Activated T-helper 1 cell treated with anti-CD3 and anti-CD28 coated beads, Interleukin-12 subunit alpha, Interleukin-12 subunit beta, Interleukin-2, Interleukin-4 antibody, amounts not matched to agents 30 ng/mL and 10 ng/mL and 1 ng/mL, durations not matched to agents 14 hours and 24 hours and 36 hours (primary cell): Measurements from ENCODE around the gene SNAI3. TPM values are rescaled to one million over a fixed set of nuclear protein-coding genes. Genes with fewer than 3 reads are reported as not detected.

Source experiments
- DNase-seq: peaks from one replicate; pipeline ENCODE4 v3.0.0; 2021; ENCODE audit warnings: low spot score
- H3K27ac Mint-ChIP-seq: one replicate; pipeline ENCODE4 v1.8.0; 2021; ENCODE audit warnings: mild to moderate bottlenecking, mixed read lengths
- H3K27me3 Mint-ChIP-seq: one replicate; pipeline ENCODE4 v1.8.0; 2022; ENCODE audit warnings: mild to moderate bottlenecking, moderate library complexity, mixed read lengths; ENCODE audit not compliant: insufficient read depth
- H3K36me3 Mint-ChIP-seq: one replicate; pipeline ENCODE4 v1.8.0; 2021; ENCODE audit warnings: low read depth, mixed read lengths
- H3K4me1 Mint-ChIP-seq: one replicate; pipeline ENCODE4 v1.8.0; 2021; ENCODE audit warnings: low read depth, mixed read lengths
- H3K4me3 Mint-ChIP-seq: one replicate; pipeline ENCODE4 v1.8.0; 2021; ENCODE audit warnings: mild to moderate bottlenecking, moderate library complexity, mixed read lengths
- H3K9me3 Mint-ChIP-seq: one replicate; pipeline ENCODE4 v1.8.0; 2021; ENCODE audit warnings: mixed read lengths
- intact Hi-C: fragments of 100-400 bp; cut with micrococcal nuclease; formaldehyde crosslinking; loops from one replicate; pipeline ENCODE4 v1.15.1; 2024
- total RNA-seq: library from RNA; stranded (reverse); gene quantifications from 2 replicates; pipeline ENCODE4 v1.2.3, GENCODE V29; 2022

The SNAI3 gene
- total RNA-seq, 1 donor from 2014 or later: 2.4 TPM

DNA sequence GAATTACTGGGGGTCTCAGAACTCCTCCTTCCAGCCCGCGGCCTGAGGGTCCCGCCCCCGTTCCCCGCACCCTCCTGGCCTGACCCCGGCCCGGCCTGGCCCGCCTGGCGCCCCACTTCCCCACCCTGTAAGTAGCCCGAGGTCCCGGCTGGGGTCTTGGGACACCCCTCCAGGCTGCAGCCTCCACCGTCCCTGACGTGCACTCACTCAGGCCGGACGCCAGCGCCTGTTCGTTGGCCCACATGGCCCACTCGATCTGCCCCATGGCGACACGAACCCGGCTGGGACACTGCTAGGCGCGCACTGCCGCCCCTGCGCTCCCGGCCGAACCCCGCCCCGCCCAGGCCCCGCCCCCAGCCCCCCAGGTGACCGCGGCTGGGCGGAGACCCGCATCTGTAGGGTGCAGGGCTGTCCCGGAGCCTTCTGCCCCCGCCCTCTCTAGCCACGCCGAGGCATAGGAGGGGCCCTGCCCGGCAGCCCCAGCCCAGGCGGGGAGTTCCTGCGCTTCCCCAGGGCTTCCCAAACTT is 35.5 kb downstream of the SNAI3 start, which contains the start of gene CYBA:
CYBA (minus strand) TSS at position 305 of the 527 bp plus-strand sequence; CDS start at position 265, 40 bp downstream.
- Mint-ChIP-seq H3K36me3 (peaks cover 16% of the 10 kb centered on the region), H3K27me3 (no peaks in the 10 kb centered on the region), H3K9me3 (no peaks in the 10 kb centered on the region), H3K4me1 (peaks cover 13% of the 10 kb centered on the region), H3K4me3 (peak within 1 kb of the TSS; percentile 88), H3K27ac (peak within 1 kb of the TSS; percentile 96)
- peak; percentile 88 for DNase-seq
- intact Hi-C loops: loop anchor here (1.0 to 2.0 kb wide), 7 partner anchors 12 to 199 kb away; partner anchors contain the start of genes CTU2, MVD, RNF166 and SNAI3

DNA sequence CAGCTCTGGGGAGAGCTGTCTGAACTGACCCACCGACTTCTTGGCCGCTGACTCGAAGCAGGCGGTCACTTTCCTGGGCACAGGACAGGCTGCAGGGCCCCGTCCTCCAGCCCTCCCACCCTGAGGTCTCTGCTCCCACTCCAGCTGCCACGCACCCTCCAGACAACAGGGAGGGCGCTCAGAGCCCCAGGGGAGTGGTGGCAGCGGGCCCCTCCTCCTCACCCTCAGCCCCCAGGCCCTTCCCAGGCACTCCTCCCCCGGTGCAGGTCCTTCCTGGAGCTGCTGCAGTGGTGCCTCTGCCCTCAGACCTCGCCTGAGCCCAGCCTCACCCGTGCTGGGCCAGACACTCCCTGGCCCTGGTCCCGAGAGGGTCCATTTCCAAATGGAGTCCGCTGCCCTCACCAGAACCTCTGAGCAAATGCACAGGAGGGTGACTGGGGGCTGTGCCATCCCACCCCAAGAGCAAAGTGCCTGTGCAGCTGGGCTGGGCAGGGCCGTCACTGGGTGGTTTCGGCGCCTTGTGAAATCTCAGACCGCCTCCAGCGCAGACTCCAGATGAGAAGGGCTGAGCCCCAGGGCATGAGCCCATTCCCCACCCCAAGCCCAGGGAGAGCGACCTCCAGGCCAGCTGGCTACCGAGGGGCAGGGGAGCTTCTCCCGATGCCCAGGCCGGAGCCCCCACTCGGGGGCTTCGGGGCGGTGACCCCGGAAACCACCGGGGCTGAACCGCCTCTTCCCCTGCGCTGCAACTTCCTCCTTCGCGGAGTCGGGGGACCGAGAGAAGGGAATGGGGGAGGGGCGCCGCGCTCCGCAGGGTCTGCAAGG is 36.2 kb downstream of the SNAI3 start:
- peaks cover 13% of the 10 kb centered on the region for H3K4me1 Mint-ChIP-seq
- no peaks in the 10 kb centered on the region for H3K27me3 Mint-ChIP-seq
- intact Hi-C loops: loop anchor here (2.0 kb wide), 1 partner anchor 53 kb away; no protein-coding TSS in a partner anchor
- peak; percentile 41 for DNase-seq
- peaks cover 15% of the 10 kb centered on the region for H3K36me3 Mint-ChIP-seq
- H3K4me3 Mint-ChIP-seq: peak overlapping the region; percentile 88
- peak overlapping the region; percentile 87 for H3K27ac Mint-ChIP-seq
- H3K9me3 Mint-ChIP-seq: no peaks in the 10 kb centered on the region

DNA sequence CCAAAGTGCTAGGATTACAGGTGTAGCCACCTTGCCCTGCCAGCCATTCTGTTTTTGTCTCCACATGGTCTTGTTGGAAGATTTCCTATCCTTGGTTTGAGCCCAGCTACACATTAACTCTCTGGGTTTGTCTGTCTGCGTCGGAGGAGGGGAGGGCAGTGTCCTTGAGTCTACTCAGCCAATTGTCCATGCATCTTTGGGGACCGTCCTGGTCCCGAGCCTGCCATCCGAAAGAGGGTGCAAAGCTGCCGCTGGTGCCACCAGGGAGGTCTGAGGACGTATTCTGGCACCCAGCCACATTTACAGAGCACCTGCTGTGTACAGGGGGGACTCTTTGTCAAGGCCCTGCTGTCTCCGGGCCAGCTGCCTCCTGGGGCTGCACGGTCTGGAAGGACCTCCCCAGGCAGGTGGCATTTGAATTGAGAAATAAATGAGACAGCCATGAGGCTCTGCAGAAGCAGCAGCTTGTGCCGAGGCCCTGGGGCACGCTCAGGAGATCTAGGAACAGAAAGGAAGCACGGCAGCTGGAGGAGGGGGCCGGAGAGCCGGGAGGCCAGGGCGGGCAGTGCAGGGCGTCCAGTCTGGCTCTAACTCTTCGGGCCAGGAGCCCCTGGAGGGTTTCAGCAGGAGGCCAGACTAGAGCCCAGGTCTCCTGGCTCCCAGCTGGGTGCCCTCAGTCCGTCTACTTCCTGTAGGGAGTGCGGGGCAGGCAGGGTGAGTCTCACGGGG is 36.9 kb downstream of the SNAI3 start:
- Mint-ChIP-seq H3K27ac (peak overlapping the region; percentile 31), H3K27me3 (no peaks in the 10 kb centered on the region), H3K4me1 (peaks cover 13% of the 10 kb centered on the region), H3K4me3 (peak overlapping the region; percentile 88), H3K36me3 (peaks cover 10% of the 10 kb centered on the region), H3K9me3 (no peaks in the 10 kb centered on the region)
- DNase-seq: no peak
- intact Hi-C loops: no loop called here

DNA sequence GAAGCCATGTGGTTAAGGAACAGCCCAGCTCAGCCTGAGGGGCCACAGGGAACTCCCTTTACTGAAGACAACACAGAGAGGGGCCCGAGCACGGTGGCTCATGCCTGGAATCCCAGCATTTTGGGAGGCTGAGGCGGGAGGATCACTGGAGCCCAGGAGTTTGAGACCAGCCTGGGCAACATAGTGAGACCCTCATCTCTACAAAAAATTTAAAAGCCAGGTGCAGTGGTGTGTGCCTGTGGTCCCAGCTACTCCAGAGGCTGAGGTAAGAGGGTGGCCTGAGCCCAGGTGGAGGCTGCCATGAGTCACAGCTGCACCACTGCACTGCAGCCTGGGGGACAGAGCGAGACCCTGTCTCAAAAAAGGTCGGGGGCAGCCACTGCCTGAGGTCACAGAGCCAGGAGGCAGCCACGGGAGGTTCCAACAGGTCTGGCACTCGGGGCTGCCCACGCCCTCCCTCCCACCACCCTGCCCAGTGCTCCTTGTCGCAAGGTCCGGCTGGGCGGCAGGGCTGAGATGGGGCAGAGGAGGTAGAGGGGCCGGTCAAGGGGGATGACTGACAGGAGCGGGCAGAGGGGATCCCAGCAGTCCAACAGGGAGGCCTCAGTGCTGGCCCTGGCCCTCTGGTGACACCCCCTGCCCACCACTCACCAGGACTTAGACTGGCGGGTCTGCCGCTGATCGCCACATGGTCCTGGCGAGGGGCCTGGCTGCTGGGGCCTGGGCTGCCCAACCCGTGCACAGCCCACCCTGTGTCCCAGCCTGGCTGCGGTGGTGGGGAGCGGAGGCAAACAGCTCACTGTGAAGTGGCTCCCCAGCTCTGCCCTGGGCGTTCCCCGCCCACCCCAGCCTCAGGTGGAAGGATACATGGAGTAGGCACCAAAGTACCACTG is 38.9 kb downstream of the SNAI3 start:
- H3K36me3 Mint-ChIP-seq: peaks cover 15% of the 10 kb centered on the region
- peaks cover 13% of the 10 kb centered on the region for H3K4me1 Mint-ChIP-seq
- H3K27me3 Mint-ChIP-seq: no peaks in the 10 kb centered on the region
- H3K9me3 Mint-ChIP-seq: no peaks in the 10 kb centered on the region
- H3K4me3 Mint-ChIP-seq: no peak overlapping the region
- no peak for DNase-seq
- intact Hi-C loops: no loop called here
- no peak overlapping the region for H3K27ac Mint-ChIP-seq

DNA sequence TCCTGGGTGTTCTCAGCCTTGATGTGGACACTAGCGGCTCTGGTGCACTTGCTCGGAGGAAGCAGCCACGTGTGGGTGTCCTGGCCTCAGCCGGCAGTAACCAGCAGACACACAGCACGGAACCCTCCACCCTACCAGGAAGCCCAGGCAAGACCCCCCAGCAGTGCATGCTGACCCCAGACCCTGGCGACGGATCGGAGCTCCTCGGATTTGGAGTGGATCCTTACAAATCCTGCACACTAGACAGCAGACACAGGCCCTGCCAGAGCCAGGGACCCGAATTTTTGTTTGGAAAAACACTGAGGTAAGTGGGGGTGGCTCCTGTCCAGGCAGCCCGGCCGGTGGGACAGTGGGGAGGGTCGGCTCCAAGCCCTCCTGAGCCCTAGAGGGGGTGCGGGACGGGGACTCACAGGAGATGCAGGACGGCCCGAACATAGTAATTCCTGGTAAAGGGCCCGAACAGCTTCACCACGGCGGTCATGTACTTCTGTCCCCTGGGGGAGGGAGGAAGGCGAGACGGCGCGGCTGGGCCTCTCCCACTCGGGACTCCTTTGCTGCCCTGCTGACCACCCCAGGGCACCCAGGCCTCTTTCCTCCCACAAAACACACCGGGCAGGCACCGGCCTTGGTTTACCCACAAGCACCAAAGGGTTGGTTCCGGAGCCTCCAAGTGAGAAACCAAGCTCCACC is 39.8 kb downstream of the SNAI3 start:
- peaks cover 22% of the 10 kb centered on the region for H3K36me3 Mint-ChIP-seq
- intact Hi-C loops: no loop called here
- H3K27ac Mint-ChIP-seq: no peak overlapping the region
- H3K4me1 Mint-ChIP-seq: peaks cover 11% of the 10 kb centered on the region
- no peaks in the 10 kb centered on the region for H3K9me3 Mint-ChIP-seq
- no peak for DNase-seq
- H3K27me3 Mint-ChIP-seq: no peaks in the 10 kb centered on the region
- H3K4me3 Mint-ChIP-seq: no peak overlapping the region

DNA sequence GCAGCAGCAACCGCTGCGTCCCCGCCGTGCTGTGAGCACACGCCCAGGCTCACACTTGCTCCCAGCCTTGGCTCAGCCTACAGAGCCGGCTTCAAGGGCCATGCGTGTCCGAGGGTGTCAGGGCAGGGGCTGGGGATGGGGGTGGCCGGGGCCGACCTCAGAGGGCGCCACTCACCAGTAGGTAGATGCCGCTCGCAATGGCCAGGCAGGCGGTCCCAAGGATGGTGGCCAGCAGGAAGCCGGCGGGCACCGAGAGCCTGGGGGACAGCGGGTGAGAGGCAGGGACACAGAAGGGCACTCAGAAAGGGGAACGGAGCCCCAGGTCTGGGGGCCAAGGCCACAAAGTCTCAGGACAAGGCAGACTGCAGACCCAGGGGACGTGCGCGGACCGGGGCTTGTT is 40.4 kb downstream of the SNAI3 start:
- no peak overlapping the region for H3K27ac Mint-ChIP-seq
- peaks cover 20% of the 10 kb centered on the region for H3K36me3 Mint-ChIP-seq
- H3K4me3 Mint-ChIP-seq: no peak overlapping the region
- peaks cover 6% of the 10 kb centered on the region for H3K4me1 Mint-ChIP-seq
- intact Hi-C loops: no loop called here
- H3K9me3 Mint-ChIP-seq: no peaks in the 10 kb centered on the region
- H3K27me3 Mint-ChIP-seq: peaks cover 2% of the 10 kb centered on the region
- no peak for DNase-seq

DNA sequence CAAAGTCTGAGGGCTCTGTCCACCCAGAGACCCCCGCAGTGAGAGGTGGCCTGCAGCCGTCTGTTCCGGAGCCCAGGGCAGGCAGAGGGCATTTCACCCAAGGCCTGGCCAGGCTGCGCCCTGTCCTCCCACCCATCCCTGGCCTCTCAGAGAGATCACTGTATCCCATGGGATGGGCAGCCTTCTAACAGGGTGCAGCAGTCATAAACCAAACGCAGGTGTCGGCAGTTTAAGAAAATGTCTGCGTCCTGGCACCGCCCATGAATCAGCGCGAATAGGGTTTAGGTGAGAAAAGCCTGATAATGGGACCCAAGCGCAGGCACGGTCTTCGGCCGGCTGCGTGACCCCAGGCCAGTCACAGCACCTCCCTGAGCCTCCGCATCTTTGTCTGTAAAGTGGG is 40.9 kb downstream of the SNAI3 start:
- DNase-seq: no peak
- H3K27ac Mint-ChIP-seq: no peak overlapping the region
- intact Hi-C loops: no loop called here
- H3K36me3 Mint-ChIP-seq: peaks cover 20% of the 10 kb centered on the region
- H3K4me3 Mint-ChIP-seq: no peak overlapping the region
- peaks cover 6% of the 10 kb centered on the region for H3K4me1 Mint-ChIP-seq
- H3K27me3 Mint-ChIP-seq: peaks cover 4% of the 10 kb centered on the region
- no peaks in the 10 kb centered on the region for H3K9me3 Mint-ChIP-seq

DNA sequence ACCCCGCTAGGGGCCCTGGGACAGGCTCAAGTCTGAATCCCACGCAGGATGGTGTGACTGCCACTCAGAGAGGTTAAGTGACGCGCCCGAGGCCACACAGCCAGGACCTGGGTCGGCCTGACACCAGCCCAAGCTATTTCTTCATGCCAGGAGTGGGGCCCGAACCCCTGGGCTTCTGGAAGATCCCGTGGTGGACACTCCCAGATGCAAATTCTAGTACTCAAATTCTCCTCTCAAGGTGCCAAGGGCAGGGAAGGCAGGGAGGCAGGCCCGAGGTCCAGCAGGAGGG is 42.7 kb downstream of the SNAI3 start:
- no peaks in the 10 kb centered on the region for H3K4me1 Mint-ChIP-seq
- H3K9me3 Mint-ChIP-seq: no peaks in the 10 kb centered on the region
- H3K27me3 Mint-ChIP-seq: peaks cover 13% of the 10 kb centered on the region
- intact Hi-C loops: no loop called here
- no peak overlapping the region for H3K27ac Mint-ChIP-seq
- H3K36me3 Mint-ChIP-seq: peaks cover 15% of the 10 kb centered on the region
- DNase-seq: no peak
- H3K4me3 Mint-ChIP-seq: no peak overlapping the region

DNA sequence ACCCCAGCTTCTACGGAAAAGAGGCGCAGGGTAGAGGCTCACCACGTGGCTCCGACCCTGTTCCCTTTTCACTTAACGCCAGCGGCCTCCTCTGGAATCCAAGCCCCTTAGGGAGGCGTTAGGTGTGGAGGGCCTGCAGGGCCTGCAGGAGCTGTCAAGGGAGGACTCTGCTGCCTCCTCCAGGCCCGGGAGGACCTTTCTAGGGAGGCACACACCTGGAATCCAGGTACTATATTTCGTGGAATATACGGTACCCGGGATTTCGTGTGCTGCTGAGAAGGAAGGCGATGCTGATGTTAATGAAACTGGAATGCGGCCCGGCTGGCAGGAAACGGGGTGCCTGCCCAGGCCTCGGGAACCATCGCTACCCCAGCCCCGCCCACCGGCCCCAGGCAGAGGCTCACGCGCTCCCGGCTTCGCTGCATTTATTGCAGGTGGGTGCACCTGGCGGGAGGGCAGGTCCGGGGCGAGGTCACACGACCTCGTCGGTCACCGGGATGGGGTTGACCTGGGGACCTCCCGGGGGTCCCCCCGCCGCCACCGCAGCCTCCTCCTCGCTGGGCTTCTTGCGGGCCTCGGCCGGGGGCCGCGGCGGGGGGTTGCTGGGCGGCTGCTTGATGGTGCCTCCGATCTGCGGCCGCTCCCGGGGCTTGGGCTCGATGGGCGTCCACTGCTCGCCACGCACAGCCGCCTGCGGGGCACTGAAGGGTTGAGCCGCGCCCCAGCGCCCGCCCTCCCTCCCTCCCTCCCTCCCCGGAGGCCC is 43.2 kb downstream of the SNAI3 start:
- Mint-ChIP-seq H3K27ac (peak overlapping the region; percentile 48), H3K4me3 (no peak overlapping the region), H3K9me3 (no peaks in the 10 kb centered on the region)

DNA sequence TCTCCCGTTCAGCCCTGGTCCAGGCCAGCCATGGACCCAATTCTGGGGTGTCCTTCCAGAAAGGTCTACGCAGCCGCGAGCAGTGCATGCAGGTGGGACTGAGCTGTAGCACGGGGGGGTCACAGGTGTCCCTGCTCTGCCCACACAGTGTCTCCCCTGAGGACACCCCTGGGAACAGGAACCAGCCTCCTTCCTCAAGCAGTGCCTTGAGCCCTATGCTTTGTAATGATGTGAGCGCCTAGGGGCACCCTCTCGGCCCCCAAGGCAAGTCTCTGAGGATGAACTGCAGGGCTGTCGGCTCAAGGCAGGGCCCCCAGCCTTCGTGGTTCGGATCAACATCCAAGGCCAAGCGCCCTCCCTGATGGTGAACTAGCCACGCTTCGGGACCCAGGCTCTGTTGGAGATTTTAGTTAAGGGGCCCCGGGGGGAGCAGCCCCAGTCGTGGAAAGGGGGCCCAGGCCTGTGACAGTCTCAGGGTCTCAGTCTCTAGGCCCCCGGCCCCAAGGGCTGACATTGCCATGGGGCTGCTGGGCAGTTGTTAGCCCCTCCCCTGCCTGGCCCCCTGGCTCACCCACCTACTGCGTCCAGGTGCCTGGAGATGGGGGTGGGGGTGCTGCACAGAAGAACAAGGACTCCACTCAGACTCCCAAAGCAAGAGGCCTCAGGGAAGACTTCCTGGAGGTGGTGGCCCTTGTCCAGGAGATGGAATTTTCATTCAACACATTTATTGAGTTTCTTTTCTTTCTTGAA is 45.6 kb downstream of the SNAI3 start:
- intact Hi-C loops: no loop called here
- no peak overlapping the region for H3K4me3 Mint-ChIP-seq
- H3K27ac Mint-ChIP-seq: no peak overlapping the region

More for the DNA sequence above, 43.2 kb downstream of the SNAI3 start:
- H3K4me1 Mint-ChIP-seq: peaks cover 4% of the 10 kb centered on the region
- DNase-seq: no peak
- peaks cover 15% of the 10 kb centered on the region for H3K36me3 Mint-ChIP-seq
- intact Hi-C loops: no loop called here
- H3K27me3 Mint-ChIP-seq: peaks cover 19% of the 10 kb centered on the region

DNA sequence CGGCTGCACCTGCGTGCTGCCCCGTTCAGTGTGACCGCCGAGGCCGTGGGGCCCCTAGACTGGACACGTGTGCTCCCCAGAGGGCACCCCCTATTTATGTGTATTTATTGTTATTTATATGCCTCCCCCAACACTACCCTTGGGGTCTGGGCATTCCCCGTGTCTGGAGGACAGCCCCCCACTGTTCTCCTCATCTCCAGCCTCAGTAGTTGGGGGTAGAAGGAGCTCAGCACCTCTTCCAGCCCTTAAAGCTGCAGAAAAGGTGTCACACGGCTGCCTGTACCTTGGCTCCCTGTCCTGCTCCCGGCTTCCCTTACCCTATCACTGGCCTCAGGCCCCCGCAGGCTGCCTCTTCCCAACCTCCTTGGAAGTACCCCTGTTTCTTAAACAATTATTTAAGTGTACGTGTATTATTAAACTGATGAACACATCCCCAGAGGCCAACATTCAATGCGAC is 46.2 kb downstream of the SNAI3 start:
- Mint-ChIP-seq H3K4me1 (peaks cover 21% of the 10 kb centered on the region), H3K4me3 (no peak overlapping the region), H3K36me3 (peaks cover 20% of the 10 kb centered on the region), H3K27ac (no peak overlapping the region), H3K9me3 (no peaks in the 10 kb centered on the region), H3K27me3 (peaks cover 30% of the 10 kb centered on the region)
- no peak for DNase-seq
- intact Hi-C loops: no loop called here

More for the DNA sequence above, 45.6 kb downstream of the SNAI3 start:
- Mint-ChIP-seq H3K36me3 (peaks cover 18% of the 10 kb centered on the region), H3K27me3 (peaks cover 30% of the 10 kb centered on the region), H3K9me3 (no peaks in the 10 kb centered on the region), H3K4me1 (peaks cover 21% of the 10 kb centered on the region)
- DNase-seq: no peak
